ENCODE data around the gene COBL. TPM values are rescaled to one million over a fixed set of nuclear protein-coding genes. Genes with fewer than 3 reads are reported as not detected.

COBL gene
- total and polyA plus RNA-seq, 2 of the 4 experiments (the other 2 are of a cell fraction) = under 0.01 TPM; not detected in 1

DNA sequence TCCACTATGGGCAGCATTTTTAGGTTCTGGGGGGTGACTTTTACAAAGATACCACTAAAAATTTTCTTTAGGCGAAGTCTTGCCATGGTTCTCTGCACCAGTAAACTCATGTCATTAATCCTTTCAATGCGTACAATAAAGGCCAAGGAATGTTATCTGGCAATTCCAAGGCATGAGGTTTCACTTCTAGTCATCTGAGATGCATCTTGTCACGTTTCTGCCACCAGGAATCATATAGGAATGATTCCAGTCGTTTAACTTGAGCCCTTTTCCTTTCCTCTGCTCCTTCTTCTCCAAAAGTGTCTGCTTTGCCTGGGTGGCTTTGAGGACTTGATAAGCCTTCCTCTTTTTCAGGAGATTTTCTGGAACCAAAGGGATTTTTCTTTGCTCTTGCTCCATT lies 56.8 kb downstream of the COBL start:
- Histone ChIP-seq H3K4me2 (ENCODE audit: low read depth, low read length) (no peak overlapping the region), H3K9me1 (ENCODE audit: insufficient read depth, low read length) (no peaks in the 10 kb centered on the region), H3K9ac (ENCODE audit: low read depth, low read length) (no peak overlapping the region), H2BK120ac (ENCODE audit: low read depth, low read length) (no peak overlapping the region), H2BK20ac (ENCODE audit: low read depth, low read length) (no peak overlapping the region), H3K9me3 (ENCODE audit: control insufficient read depth, insufficient read depth, low read length) (no peaks in the 10 kb centered on the region), H3K27me3 (ENCODE audit: control insufficient read depth, insufficient read depth, low read length) (no peaks in the 10 kb centered on the region), H3K23ac (ENCODE audit: low read depth, low read length) (no peak overlapping the region), H3K14ac (replicated peaks; ENCODE audit: low read depth, low read length) (no peak overlapping the region), H3K27ac (ENCODE audit: insufficient read depth, low read length) (no peak overlapping the region), H4K8ac (ENCODE audit: low read depth in 2 of 2, low read length in 2 of 2) (no peak overlapping the region), H3K18ac (ENCODE audit: low read depth, low read length) (no peak overlapping the region), H4K91ac (ENCODE audit: insufficient read depth, low read depth, low read length) (no peak overlapping the region), H3K4me3 (ENCODE audit: insufficient read depth, low read depth, low read length) (no peak overlapping the region), H2AK5ac (ENCODE audit: low read depth, low read length) (no peak overlapping the region), H3K4me1 (ENCODE audit: control insufficient read depth, insufficient read depth, low read length) (no peaks in the 10 kb centered on the region), H3K36me3 (ENCODE audit: control insufficient read depth, insufficient read depth, low read length) (no peaks in the 10 kb centered on the region), H4K5ac (ENCODE audit: low read depth, low read length) (no peak overlapping the region), H3K79me1 (ENCODE audit: low read depth in 1 of 2, low read length in 2 of 2) (no peaks in the 10 kb centered on the region), H2AFZ (replicated peaks; ENCODE audit: low read length, poor library complexity) (no peak overlapping the region), H3K4ac (ENCODE audit: low read depth, low read length) (no peak overlapping the region), H3K56ac (ENCODE audit: extremely low read depth, insufficient read depth, low read length) (no peak overlapping the region), H2AK9ac (replicated peaks; ENCODE audit: low read depth, low read length, poor library complexity) (no peak overlapping the region), H2BK5ac (ENCODE audit: low read depth, low read length, poor library complexity, severe bottlenecking) (no peak overlapping the region), H2BK15ac (ENCODE audit: low read depth, low read length) (no peak overlapping the region), H4K20me1 (ENCODE audit: insufficient read depth, low read length) (no peaks in the 10 kb centered on the region)
- in situ Hi-C loops (cut with MboI; ENCODE audit: low sequenced_read_pairs) = no loop called here
- ATAC-seq (ENCODE audit: low read depth) (no peak), DNase-seq (no peak)
- intact Hi-C loops (cut with micrococcal nuclease) = no loop called here
- no peak for TF ChIP-seq SMC3 (IDR thresholded peaks at IDR 0.05; ENCODE audit: low read depth, low read length)
- TF ChIP-seq CHD1 (IDR thresholded peaks at IDR 0.05; ENCODE audit: low read depth, low read length) = no peak
- TF ChIP-seq, protein P1, sequence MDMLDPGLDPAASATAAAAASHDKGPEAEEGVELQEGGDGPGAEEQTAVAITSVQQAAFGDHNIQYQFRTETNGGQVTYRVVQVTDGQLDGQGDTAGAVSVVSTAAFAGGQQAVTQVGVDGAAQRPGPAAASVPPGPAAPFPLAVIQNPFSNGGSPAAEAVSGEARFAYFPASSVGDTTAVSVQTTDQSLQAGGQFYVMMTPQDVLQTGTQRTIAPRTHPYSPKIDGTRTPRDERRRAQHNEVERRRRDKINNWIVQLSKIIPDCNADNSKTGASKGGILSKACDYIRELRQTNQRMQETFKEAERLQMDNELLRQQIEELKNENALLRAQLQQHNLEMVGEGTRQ (IDR thresholded peaks at IDR 0.05; ENCODE audit: low read depth, low read length) = no peak
- no peak for TF ChIP-seq CEBPB (IDR thresholded peaks at IDR 0.05; ENCODE audit: low read depth, low read length)
- no peak for TF ChIP-seq FOS (IDR thresholded peaks at IDR 0.05; ENCODE audit: low read depth, low read length)
- TF ChIP-seq, protein P2, sequence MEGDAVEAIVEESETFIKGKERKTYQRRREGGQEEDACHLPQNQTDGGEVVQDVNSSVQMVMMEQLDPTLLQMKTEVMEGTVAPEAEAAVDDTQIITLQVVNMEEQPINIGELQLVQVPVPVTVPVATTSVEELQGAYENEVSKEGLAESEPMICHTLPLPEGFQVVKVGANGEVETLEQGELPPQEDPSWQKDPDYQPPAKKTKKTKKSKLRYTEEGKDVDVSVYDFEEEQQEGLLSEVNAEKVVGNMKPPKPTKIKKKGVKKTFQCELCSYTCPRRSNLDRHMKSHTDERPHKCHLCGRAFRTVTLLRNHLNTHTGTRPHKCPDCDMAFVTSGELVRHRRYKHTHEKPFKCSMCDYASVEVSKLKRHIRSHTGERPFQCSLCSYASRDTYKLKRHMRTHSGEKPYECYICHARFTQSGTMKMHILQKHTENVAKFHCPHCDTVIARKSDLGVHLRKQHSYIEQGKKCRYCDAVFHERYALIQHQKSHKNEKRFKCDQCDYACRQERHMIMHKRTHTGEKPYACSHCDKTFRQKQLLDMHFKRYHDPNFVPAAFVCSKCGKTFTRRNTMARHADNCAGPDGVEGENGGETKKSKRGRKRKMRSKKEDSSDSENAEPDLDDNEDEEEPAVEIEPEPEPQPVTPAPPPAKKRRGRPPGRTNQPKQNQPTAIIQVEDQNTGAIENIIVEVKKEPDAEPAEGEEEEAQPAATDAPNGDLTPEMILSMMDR (conservative IDR thresholded peaks at IDR 0.05; ENCODE audit: low read depth, low read length) = no peak
- TF ChIP-seq NFE2L2 (IDR thresholded peaks at IDR 0.05; ENCODE audit: low read depth, low read length) = no peak
- no peak for TF ChIP-seq POLR2A (IDR thresholded peaks at IDR 0.05; ENCODE audit: low read depth, low read length)
- 31% methylated on average over 2 of the region's 4 CpGs; no CpG with 5 or more reads in 1 of the 2 experiments for WGBS, 2 experiments (ENCODE audit: extremely low coverage in 2 of 2, insufficient read length in 1 of 2)
- ChIA-PET POLR2A (ENCODE audit: unreplicated experiment) (no interaction called here), CTCF (no interaction called here)
- BruUV-seq (replicated peaks) = no TSS peak
- dilution Hi-C loops (cut with HindIII; ENCODE audit: low sequenced_read_pairs, unreplicated experiment) = no loop called here

All from IMR-90 (cell line).